Mucosa of rectum (tissue), 2 donors: ENCODE data around the gene NLRX1.
A peak's percentile ranks its signal among the peaks of the same experiment; 100 is the strongest.
"Not testable (repeated sequence)": the region's sequence is repeated elsewhere in the genome, so short reads cannot be mapped to it uniquely, and the experiment has no call there.

Experiments
- H3K27ac ChIP-seq, 2 donors: one replicate each; pipeline ENCODE4 v1.7.0; 2013; ENCODE audit warnings: inconsistent platforms in 2 of 2, low read depth in 2 of 2, low read length in 2 of 2
- H3K27me3 ChIP-seq, 2 donors: one replicate each; pipeline ENCODE4 v1.7.0; 2013; ENCODE audit warnings: low read length in 2 of 2; ENCODE audit not compliant: control insufficient read depth in 2 of 2, insufficient read depth in 2 of 2
- H3K36me3 ChIP-seq, 2 donors: one replicate each; pipeline ENCODE4 v1.7.0; 2013; ENCODE audit warnings: low read length in 2 of 2; ENCODE audit not compliant: control insufficient read depth in 2 of 2, insufficient read depth in 2 of 2
- H3K4me1 ChIP-seq, 2 donors: one replicate each; pipeline ENCODE4 v1.7.0; 2013; ENCODE audit warnings: low read length in 2 of 2, mild to moderate bottlenecking in 1 of 2; ENCODE audit not compliant: control insufficient read depth in 2 of 2, insufficient read depth in 2 of 2
- H3K4me3 ChIP-seq, 2 donors: one replicate each; pipeline ENCODE4 v1.7.0; 2013; ENCODE audit warnings: low read length in 2 of 2
- H3K9ac ChIP-seq, 2 donors: one replicate each; pipeline ENCODE4 v1.7.0; 2013; ENCODE audit warnings: low read length in 2 of 2, low read depth in 1 of 2, mild to moderate bottlenecking in 1 of 2
- H3K9me3 ChIP-seq, 2 donors: one replicate each; pipeline ENCODE4 v1.7.0; 2013; ENCODE audit warnings: low read length in 2 of 2; ENCODE audit not compliant: control insufficient read depth in 2 of 2
- donor health status: healthy.
- donor health status: Normal muscosa, but diverticular disease.

Gene NLRX1

GRCh38 chr11:119193001-119193400 lies 24.5 kb downstream of the NLRX1 start:
- Histone ChIP-seq H3K36me3 (peaks cover 0 to 4% of the 10 kb centered on the region in 2 donors), H3K27me3 (no peaks in the 10 kb centered on the region), H3K4me3 (no peak overlapping the region), H3K27ac (no peak overlapping the region), H3K4me1 (peaks cover 10 to 13% of the 10 kb centered on the region in 2 donors), H3K9ac (no peak overlapping the region), H3K9me3 (no peaks in the 10 kb centered on the region)

- Histone ChIP-seq H3K27me3 (no peaks in the 10 kb centered on the region), H3K4me3 (no peak overlapping the region), H3K27ac (no peak overlapping the region), H3K9me3 (no peaks in the 10 kb centered on the region), H3K9ac (no peak overlapping the region), H3K36me3 (peaks cover 0 to 4% of the 10 kb centered on the region in 2 donors), H3K4me1 (peaks cover 10 to 13% of the 10 kb centered on the region in 2 donors)
Observed at GRCh38 chr11:119193626-119194025, 25.1 kb downstream of the NLRX1 start.

GRCh38 chr11:119194811-119195440 lies 26.4 kb downstream of the NLRX1 start:
- Histone ChIP-seq H3K9ac (no peak overlapping the region), H3K4me3 (no peak overlapping the region), H3K4me1 (peaks cover 2 to 3% of the 10 kb centered on the region in 2 donors), H3K36me3 (no peaks in the 10 kb centered on the region), H3K9me3 (no peaks in the 10 kb centered on the region), H3K27me3 (no peaks in the 10 kb centered on the region), H3K27ac (no peak overlapping the region)

- Histone ChIP-seq H3K9ac (no peak overlapping the region), H3K9me3 (no peaks in the 10 kb centered on the region), H3K4me3 (no peak overlapping the region), H3K27me3 (no peaks in the 10 kb centered on the region), H3K27ac (no peak overlapping the region), H3K36me3 (no peaks in the 10 kb centered on the region), H3K4me1 (peaks cover 2 to 3% of the 10 kb centered on the region in 2 donors)
Observed at GRCh38 chr11:119195680-119196079, 27.2 kb downstream of the NLRX1 start.

GRCh38 chr11:119196833-119197483 lies 28.4 kb downstream of the NLRX1 start:
- Histone ChIP-seq H3K9ac (peak overlapping the region in 1 of 2 donors; percentile 52), H3K4me3 (no peak overlapping the region), H3K36me3 (no peaks in the 10 kb centered on the region), H3K9me3 (no peaks in the 10 kb centered on the region), H3K27ac (peak overlapping the region in 1 of 2 donors; percentile 30), H3K4me1 (peaks cover 2 to 3% of the 10 kb centered on the region in 2 donors), H3K27me3 (no peaks in the 10 kb centered on the region)

- Histone ChIP-seq H3K4me3 (no peak overlapping the region), H3K36me3 (no peaks in the 10 kb centered on the region), H3K27me3 (no peaks in the 10 kb centered on the region), H3K27ac (no peak overlapping the region), H3K9me3 (no peaks in the 10 kb centered on the region), H3K9ac (no peak overlapping the region), H3K4me1 (peaks cover 2 to 3% of the 10 kb centered on the region in 2 donors)
Observed at GRCh38 chr11:119198925-119199324, 30.4 kb downstream of the NLRX1 start.

GRCh38 chr11:119201236-119201635 lies 32.7 kb downstream of the NLRX1 start:
- not testable (repeated sequence) for H3K4me1 ChIP-seq, H3K9ac ChIP-seq, H3K4me3 ChIP-seq, H3K9me3 ChIP-seq, H3K27ac ChIP-seq, H3K36me3 ChIP-seq, H3K27me3 ChIP-seq

- no peak overlapping the region for H3K27ac ChIP-seq
- peaks cover 6 to 7% of the 10 kb centered on the region in 2 donors for H3K4me1 ChIP-seq
- H3K4me3 ChIP-seq = no peak overlapping the region
- H3K27me3 ChIP-seq = no peaks in the 10 kb centered on the region
- no peaks in the 10 kb centered on the region for H3K36me3 ChIP-seq
- no peak overlapping the region for H3K9ac ChIP-seq
- no peaks in the 10 kb centered on the region for H3K9me3 ChIP-seq
Observed at GRCh38 chr11:119202554-119202953, 34.0 kb downstream of the NLRX1 start.

GRCh38 chr11:119204066-119204465 lies 35.5 kb downstream of the NLRX1 start:
- peaks cover 9 to 10% of the 10 kb centered on the region in 2 donors for H3K4me1 ChIP-seq
- no peak overlapping the region for H3K9ac ChIP-seq
- H3K27ac ChIP-seq = no peak overlapping the region

GRCh38 chr11:119205080-119205479 lies 36.6 kb downstream of the NLRX1 start:
- no peaks in the 10 kb centered on the region for H3K27me3 ChIP-seq
- H3K9ac ChIP-seq = no peak overlapping the region
- H3K4me1 ChIP-seq = peaks cover 9 to 10% of the 10 kb centered on the region in 2 donors
- no peaks in the 10 kb centered on the region for H3K36me3 ChIP-seq
- peak overlapping the region in 1 of 2 donors; percentile 89 for H3K27ac ChIP-seq
- H3K4me3 ChIP-seq = no peak overlapping the region
- no peaks in the 10 kb centered on the region for H3K9me3 ChIP-seq

More at GRCh38 chr11:119204066-119204465, 35.5 kb downstream of the NLRX1 start:
- no peak overlapping the region for H3K4me3 ChIP-seq
- no peaks in the 10 kb centered on the region for H3K36me3 ChIP-seq
- H3K9me3 ChIP-seq = no peaks in the 10 kb centered on the region
- no peaks in the 10 kb centered on the region for H3K27me3 ChIP-seq
